Ramos (cell line): ENCODE measurements around the gene TXLNA.

Experiments
- in situ Hi-C: fragments of 300-500 bp; cut with MboI; formaldehyde crosslinking; loops from one replicate; pipeline ENCODE4 v1.14.3; 2022; ENCODE audit warnings: low sequenced_read_pairs; ENCODE audit not compliant: unreplicated experiment

Gene TXLNA

GRCh38 chr1:32182060-32182459 lies 2.6 kb downstream of the TXLNA start:
- in situ Hi-C loops: no loop called here

- in situ Hi-C loops: no loop called here
Measured at GRCh38 chr1:32184650-32185049, 5.2 kb downstream of the TXLNA start.

GRCh38 chr1:32186077-32186476 lies 6.6 kb downstream of the TXLNA start:
- in situ Hi-C loops: no loop called here

- in situ Hi-C loops: no loop called here
Measured at GRCh38 chr1:32186491-32186890, 7.0 kb downstream of the TXLNA start.

- in situ Hi-C loops: no loop called here
Measured at GRCh38 chr1:32187850-32188249, 8.4 kb downstream of the TXLNA start.

GRCh38 chr1:32192220-32192948 lies 12.9 kb downstream of the TXLNA start:
- in situ Hi-C loops: no loop called here

GRCh38 chr1:32194984-32195383 lies 15.5 kb downstream of the TXLNA start:
- in situ Hi-C loops: no loop called here

- in situ Hi-C loops: no loop called here
Measured at GRCh38 chr1:32195531-32195930, 16.1 kb downstream of the TXLNA start.

- in situ Hi-C loops: no loop called here
Measured at GRCh38 chr1:32195972-32196823, 16.7 kb downstream of the TXLNA start.

- in situ Hi-C loops: no loop called here
Measured at GRCh38 chr1:32197074-32197473, 17.6 kb downstream of the TXLNA start.

- in situ Hi-C loops: no loop called here
Measured at GRCh38 chr1:32197837-32198236, 18.4 kb downstream of the TXLNA start.

- in situ Hi-C loops: no loop called here
Measured at GRCh38 chr1:32198237-32199042, 19.0 kb downstream of the TXLNA start.

GRCh38 chr1:32199043-32199716 lies 19.7 kb downstream of the TXLNA start:
- in situ Hi-C loops: no loop called here

GRCh38 chr1:32199717-32200072 lies 20.2 kb downstream of the TXLNA start:
- in situ Hi-C loops: no loop called here

- in situ Hi-C loops: no loop called here
Measured at GRCh38 chr1:32200226-32201010, 20.9 kb downstream of the TXLNA start, which contains the start of gene CCDC28B. Gene CCDC28B, plus strand, starts transcription at chr1:32200595. Its CDS starts 1,341 bp downstream, at chr1:32201936.

GRCh38 chr1:32201011-32201855 lies 21.8 kb downstream of the TXLNA start:
- in situ Hi-C loops: no loop called here

GRCh38 chr1:32204943-32205361 lies 25.5 kb downstream of the TXLNA start:
- in situ Hi-C loops: no loop called here
